Activated CD8-positive, alpha-beta T cell treated with anti-CD3 and anti-CD28 coated beads, Interleukin-2, amount 10 ng/mL, durations not matched to agents 7 days and 5 days (primary cell): ENCODE results near the gene CDH13. TPM values are rescaled to one million over a fixed set of nuclear protein-coding genes. Genes with fewer than 3 reads are reported as not detected.

Experiments
- ATAC-seq: fragments of 150-1000 bp; cut with Tn5 transposase; one replicate; pipeline ENCODE4 v1.10.0; 2021; ENCODE audit warnings: moderate library complexity
- CTCF ChIA-PET: fragments of 350-600 bp; sonication (Branson Sonifier 250); formaldehyde crosslinking; loops from one replicate; lab custom pipeline; 2021; ENCODE audit warnings: antibody characterized with exemption; lab: Charles Lee
- POLR2A ChIA-PET: fragments of 350-600 bp; sonication (Branson Sonifier 250); formaldehyde crosslinking; loops from one replicate; lab custom pipeline; 2021; ENCODE audit warnings: antibody characterized with exemption; lab: Charles Lee
- DNase-seq: peaks from one replicate; pipeline ENCODE4 v3.0.0-alpha.2; 2020
- H3K27ac Mint-ChIP-seq: one replicate; pipeline ENCODE4 v1.8.0; 2021; ENCODE audit warnings: mild to moderate bottlenecking, mixed read lengths
- H3K27me3 Mint-ChIP-seq: one replicate; pipeline ENCODE4 v1.8.0; 2021; ENCODE audit warnings: low read depth, mixed read lengths
- H3K36me3 Mint-ChIP-seq: one replicate; pipeline ENCODE4 v1.8.0; 2021; ENCODE audit warnings: low read depth, mixed read lengths
- H3K4me1 Mint-ChIP-seq: one replicate; pipeline ENCODE4 v1.8.0; 2021; ENCODE audit warnings: low read depth, mixed read lengths
- H3K4me3 Mint-ChIP-seq: one replicate; pipeline ENCODE4 v1.8.0; 2021; ENCODE audit warnings: mild to moderate bottlenecking, mixed read lengths
- H3K9me3 Mint-ChIP-seq: one replicate; pipeline ENCODE4 v1.8.0; 2022; ENCODE audit warnings: mixed read lengths; ENCODE audit not compliant: insufficient read depth
- total RNA-seq, 2 experiments: library from RNA; stranded (reverse); gene quantifications; one replicate each; pipeline ENCODE4 v1.2.3, GENCODE V29; 2021

CDH13 gene
- total RNA-seq, 2 experiments from 2014 or later, result not detected

DNA sequence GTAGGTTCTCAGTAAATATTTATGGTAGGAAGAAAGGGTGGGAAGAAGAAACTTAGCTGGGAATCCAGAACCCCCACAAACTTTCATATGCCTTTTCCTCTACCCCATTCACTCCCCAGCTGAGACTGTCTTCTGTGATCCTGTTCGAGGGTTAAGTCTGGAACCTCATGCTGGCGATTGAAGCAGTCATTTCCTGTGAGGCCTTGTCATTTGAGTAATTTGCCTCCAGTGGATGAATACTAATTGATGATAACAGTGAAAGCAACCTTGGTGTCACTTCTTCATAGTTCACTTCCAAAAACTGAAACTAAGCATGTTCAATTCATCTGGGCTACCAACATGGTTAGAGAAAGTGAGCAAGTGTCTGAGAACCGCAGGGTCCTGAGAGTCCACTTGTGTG, 401.2 kb downstream of the CDH13 start:
- ATAC-seq (no peak), DNase-seq (no peak)
- POLR2A ChIA-PET, result no interaction called here
- H3K4me1 Mint-ChIP-seq, result no peaks in the 10 kb centered on the region
- no peaks in the 10 kb centered on the region for H3K36me3 Mint-ChIP-seq
- H3K27ac Mint-ChIP-seq, result no peak overlapping the region
- no peaks in the 10 kb centered on the region for H3K9me3 Mint-ChIP-seq
- CTCF ChIA-PET, result no interaction called here
- H3K4me3 Mint-ChIP-seq, result no peak overlapping the region
- no peaks in the 10 kb centered on the region for H3K27me3 Mint-ChIP-seq

DNA sequence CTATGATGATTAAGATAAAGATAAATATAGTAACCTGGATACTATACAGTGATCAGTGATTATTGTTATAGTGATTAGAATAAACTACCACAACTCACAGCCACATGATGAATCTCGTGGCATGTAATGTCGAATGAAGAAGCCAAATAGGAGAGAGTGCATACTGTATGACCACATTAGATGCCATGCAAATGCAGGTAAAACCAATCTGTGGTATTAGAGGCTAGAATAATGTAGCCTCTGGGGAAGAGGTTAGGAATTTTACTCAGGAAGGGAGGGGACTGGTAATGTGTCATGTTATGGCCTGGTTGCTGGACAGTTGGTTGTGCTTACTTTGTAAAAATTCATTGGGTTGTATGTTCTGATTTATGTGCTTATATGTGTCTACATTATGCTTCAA, 402.7 kb downstream of the CDH13 start:
- Mint-ChIP-seq H3K27ac (no peak overlapping the region), H3K36me3 (no peaks in the 10 kb centered on the region), H3K9me3 (no peaks in the 10 kb centered on the region), H3K4me3 (no peak overlapping the region), H3K27me3 (no peaks in the 10 kb centered on the region), H3K4me1 (no peaks in the 10 kb centered on the region)
- no peak for ATAC-seq
- ChIA-PET CTCF (no interaction called here), POLR2A (no interaction called here)
- no peak for DNase-seq

DNA sequence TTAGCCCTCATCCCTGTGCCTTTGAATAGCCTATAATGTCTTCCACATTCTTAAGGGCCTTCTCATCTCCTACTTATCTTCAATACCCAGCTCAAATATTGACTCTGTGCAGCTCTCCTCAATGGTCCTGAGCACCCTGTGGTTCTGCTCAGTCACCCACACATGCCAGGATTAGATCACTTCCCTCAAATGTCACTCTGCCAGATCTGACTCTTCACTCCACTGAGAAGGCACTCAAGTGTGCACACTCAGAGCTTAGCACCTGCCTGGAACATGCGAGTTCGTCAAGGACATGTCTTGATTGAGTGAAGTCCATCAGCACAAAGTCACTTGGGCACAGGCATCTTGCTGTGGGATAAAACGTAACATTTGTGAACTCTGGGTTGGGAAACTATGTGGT, 404.8 kb downstream of the CDH13 start:
- Mint-ChIP-seq H3K4me1 (no peaks in the 10 kb centered on the region), H3K9me3 (no peaks in the 10 kb centered on the region), H3K36me3 (no peaks in the 10 kb centered on the region), H3K4me3 (no peak overlapping the region), H3K27me3 (no peaks in the 10 kb centered on the region), H3K27ac (no peak overlapping the region)
- DNase-seq (no peak), ATAC-seq (no peak)
- ChIA-PET POLR2A (no interaction called here), CTCF (no interaction called here)

DNA sequence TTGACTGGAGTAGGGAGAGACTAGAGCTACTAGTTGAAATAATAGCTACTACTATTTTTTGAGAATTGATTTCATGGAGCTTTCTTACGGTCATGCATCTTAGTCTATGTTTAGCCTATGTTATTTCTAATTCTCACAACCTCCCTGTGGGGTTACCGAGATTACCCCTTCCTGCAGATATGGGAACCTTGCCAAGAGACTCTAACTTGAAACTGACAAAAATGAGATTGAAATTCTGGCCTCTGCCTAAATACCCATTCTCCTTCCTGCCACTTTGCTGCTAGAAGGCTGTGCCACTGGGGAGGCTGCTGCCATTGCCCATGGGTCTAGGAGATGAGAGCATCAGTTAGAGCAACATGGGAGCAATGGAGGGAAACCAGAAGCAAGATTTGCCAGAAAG, 410.3 kb downstream of the CDH13 start:
- ChIA-PET CTCF (no interaction called here), POLR2A (no interaction called here)
- Mint-ChIP-seq H3K36me3 (no peaks in the 10 kb centered on the region), H3K27ac (no peak overlapping the region), H3K27me3 (no peaks in the 10 kb centered on the region), H3K4me1 (peaks cover 6% of the 10 kb centered on the region), H3K4me3 (no peak overlapping the region), H3K9me3 (no peaks in the 10 kb centered on the region)
- no peak for DNase-seq
- no peak for ATAC-seq

DNA sequence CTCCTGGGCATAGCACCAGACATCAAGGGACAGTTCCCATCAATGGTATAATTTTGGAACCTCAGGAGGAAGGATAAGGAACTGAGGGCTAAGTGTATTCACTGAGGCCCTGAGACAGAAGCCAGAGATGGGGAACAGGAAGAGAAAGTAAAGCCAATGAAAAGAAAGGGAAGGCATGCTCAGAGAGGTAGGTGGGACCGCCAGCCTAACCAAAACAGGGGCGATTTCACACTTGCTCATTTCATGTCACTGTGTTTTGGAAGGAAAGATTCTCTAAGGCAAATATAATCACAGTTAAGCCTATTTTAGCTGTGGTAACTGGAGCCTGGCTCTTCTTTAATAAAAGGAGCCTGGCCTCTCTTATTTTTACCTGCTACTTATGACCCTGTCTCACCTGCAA, 411.1 kb downstream of the CDH13 start:
- no peaks in the 10 kb centered on the region for H3K27me3 Mint-ChIP-seq
- no peaks in the 10 kb centered on the region for H3K9me3 Mint-ChIP-seq
- peaks cover 6% of the 10 kb centered on the region for H3K4me1 Mint-ChIP-seq
- no peak overlapping the region for H3K4me3 Mint-ChIP-seq
- ChIA-PET POLR2A (no interaction called here), CTCF (no interaction called here)
- no peaks in the 10 kb centered on the region for H3K36me3 Mint-ChIP-seq
- H3K27ac Mint-ChIP-seq, result no peak overlapping the region
- ATAC-seq (no peak), DNase-seq (no peak)

DNA sequence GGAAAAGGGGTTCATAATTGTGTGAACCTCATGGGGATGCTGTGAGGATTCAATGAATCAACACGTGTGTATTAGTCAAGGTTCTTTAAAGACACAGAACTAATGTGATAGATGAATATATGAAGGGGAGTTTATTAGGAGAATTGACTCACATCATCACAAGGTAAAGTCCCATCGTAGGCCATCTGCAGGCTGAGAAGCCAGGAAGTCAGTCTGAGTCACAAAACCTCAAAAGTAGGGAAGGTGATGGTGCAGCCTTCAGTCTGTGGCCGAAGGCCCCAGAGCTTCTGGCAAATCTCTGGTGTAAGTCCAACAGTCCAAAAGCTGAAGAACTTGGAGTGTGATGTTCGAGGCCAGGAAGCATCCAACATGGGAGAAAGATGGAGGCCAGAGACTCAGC, 413.4 kb downstream of the CDH13 start:
- no peak overlapping the region for H3K4me3 Mint-ChIP-seq
- ChIA-PET CTCF (no interaction called here), POLR2A (no interaction called here)
- no peak for DNase-seq
- no peak overlapping the region for H3K27ac Mint-ChIP-seq
- ATAC-seq, result no peak
- peaks cover 6% of the 10 kb centered on the region for H3K4me1 Mint-ChIP-seq
- no peaks in the 10 kb centered on the region for H3K9me3 Mint-ChIP-seq
- H3K36me3 Mint-ChIP-seq, result no peaks in the 10 kb centered on the region
- H3K27me3 Mint-ChIP-seq, result no peaks in the 10 kb centered on the region

DNA sequence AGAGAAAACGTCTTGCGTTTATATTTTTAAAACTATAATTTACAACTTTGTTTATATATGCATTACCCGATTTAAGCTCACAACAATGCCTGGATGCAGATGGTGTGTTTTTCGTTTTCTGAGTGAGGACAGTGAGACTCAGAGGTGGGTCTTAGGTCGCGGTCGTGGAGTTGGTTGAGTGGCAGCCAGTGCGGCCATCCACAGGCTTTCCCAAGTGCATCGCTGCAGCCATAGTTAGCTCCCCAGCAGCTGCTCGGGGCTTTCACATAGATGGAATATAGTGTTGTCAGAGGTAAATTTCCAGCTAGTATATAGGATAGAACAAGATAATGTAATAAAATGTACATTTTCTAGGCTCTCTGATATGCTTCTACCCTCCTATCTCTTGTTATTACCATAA, 417.8 kb downstream of the CDH13 start:
- POLR2A ChIA-PET, result no interaction called here
- H3K36me3 Mint-ChIP-seq, result no peaks in the 10 kb centered on the region
- H3K4me3 Mint-ChIP-seq, result no peak overlapping the region
- DNase-seq (no peak), ATAC-seq (no peak)
- no peak overlapping the region for H3K27ac Mint-ChIP-seq
- H3K4me1 Mint-ChIP-seq, result peaks cover 6% of the 10 kb centered on the region
- peaks cover 5% of the 10 kb centered on the region for H3K27me3 Mint-ChIP-seq
- peaks cover under 1% of the 10 kb centered on the region for H3K9me3 Mint-ChIP-seq
- CTCF ChIA-PET, result no interaction called here

DNA sequence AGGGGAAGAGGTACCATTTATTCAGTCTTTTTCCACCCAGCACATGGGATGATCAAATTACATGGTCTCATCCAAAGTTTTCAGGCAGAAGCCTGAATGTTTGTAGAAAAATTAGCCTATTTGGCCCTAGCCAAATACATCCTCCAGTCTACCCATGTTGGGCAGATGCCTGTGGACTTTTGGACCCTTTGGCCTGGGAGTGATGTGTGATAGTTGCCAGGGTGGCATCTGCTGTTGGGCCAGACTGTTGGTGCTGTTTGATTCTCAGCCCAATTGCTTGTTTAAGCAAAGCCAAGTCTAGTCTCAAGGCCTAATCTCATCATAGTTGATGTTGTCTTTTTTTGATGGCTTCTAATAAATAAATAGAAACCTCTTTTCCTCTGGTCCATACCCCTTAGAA, 419.0 kb downstream of the CDH13 start:
- CTCF ChIA-PET, result no interaction called here
- Mint-ChIP-seq H3K27me3 (peaks cover 5% of the 10 kb centered on the region), H3K36me3 (no peaks in the 10 kb centered on the region), H3K4me3 (no peak overlapping the region), H3K27ac (no peak overlapping the region), H3K4me1 (no peaks in the 10 kb centered on the region), H3K9me3 (peaks cover 4% of the 10 kb centered on the region)
- ATAC-seq (no peak), DNase-seq (no peak)
- POLR2A ChIA-PET, result no interaction called here

GRCh38 chr16:83046664-83047063, 419.9 kb downstream of the CDH13 start:
- ChIA-PET POLR2A (no interaction called here), CTCF (no interaction called here)
- DNase-seq (no peak), ATAC-seq (no peak)
- Mint-ChIP-seq H3K4me1 (no peaks in the 10 kb centered on the region), H3K4me3 (no peak overlapping the region), H3K27me3 (peaks cover 5% of the 10 kb centered on the region), H3K36me3 (no peaks in the 10 kb centered on the region), H3K9me3 (peaks cover 4% of the 10 kb centered on the region), H3K27ac (no peak overlapping the region)

DNA sequence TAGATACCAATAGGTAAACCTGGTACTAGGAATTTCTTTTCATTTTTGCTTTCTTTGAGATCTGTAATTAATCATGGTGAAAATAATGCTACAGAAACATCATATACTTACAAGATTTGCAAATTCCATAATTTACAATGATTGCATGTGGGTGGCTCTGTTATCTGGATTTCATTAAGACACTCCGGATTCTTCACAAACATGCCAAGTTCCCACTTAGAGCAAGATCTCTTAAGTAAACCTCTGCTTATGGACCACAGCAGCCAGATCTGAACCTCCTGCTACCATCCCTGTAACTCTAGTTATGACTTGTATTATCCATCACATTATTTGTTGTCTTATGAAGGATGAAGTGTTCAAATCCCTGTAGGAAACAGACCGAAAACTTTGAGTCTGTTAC, 424.7 kb downstream of the CDH13 start:
- DNase-seq (no peak), ATAC-seq (no peak)
- Mint-ChIP-seq H3K4me1 (no peaks in the 10 kb centered on the region), H3K9me3 (peaks cover 4% of the 10 kb centered on the region), H3K4me3 (no peak overlapping the region), H3K36me3 (no peaks in the 10 kb centered on the region), H3K27me3 (peaks cover 5% of the 10 kb centered on the region), H3K27ac (no peak overlapping the region)
- CTCF ChIA-PET, result no interaction called here
- POLR2A ChIA-PET, result no interaction called here

DNA sequence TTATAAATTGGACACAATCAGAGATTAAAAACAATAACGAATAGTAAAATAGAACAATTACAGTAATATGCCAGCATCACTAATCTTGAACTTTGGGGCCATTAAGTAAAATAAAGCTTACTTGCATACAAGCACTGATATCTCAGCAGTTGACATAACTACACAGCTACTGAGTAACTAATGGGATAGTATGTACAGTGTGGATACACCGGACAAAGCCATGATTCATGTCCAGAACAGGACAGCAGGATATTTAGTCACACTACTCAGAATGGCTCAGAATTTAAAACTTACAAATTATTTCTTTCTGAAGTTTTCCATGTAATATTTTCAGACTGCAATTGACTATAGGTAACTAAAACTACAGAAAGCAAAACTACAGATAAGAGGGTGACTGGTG, 427.5 kb downstream of the CDH13 start:
- CTCF ChIA-PET, result no interaction called here
- POLR2A ChIA-PET, result no interaction called here
- peaks cover 4% of the 10 kb centered on the region for H3K9me3 Mint-ChIP-seq

DNA sequence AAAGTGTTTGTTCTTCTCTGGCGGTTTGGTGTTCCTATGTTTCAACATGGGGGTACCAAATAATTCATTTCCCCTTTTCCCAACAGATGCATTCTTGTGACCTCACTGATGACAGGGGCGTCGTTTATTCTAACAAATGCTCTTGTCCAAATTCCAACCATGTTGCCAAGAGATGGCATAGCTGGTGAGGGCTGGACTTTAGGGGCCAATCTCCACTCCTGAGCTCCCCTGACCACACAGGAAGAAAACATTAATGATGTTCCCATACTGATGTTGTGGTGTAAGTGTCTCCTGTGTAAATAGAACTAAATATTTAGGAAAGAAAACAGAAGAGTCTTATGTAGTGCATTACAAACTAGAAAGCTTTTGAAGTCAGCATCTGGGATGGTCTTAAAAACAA, 431.6 kb downstream of the CDH13 start:
- Mint-ChIP-seq H3K4me1 (no peaks in the 10 kb centered on the region), H3K9me3 (no peaks in the 10 kb centered on the region), H3K27ac (no peak overlapping the region), H3K4me3 (no peak overlapping the region), H3K27me3 (no peaks in the 10 kb centered on the region), H3K36me3 (no peaks in the 10 kb centered on the region)
- no peak for ATAC-seq
- no peak for DNase-seq
- ChIA-PET CTCF (no interaction called here), POLR2A (no interaction called here)

More for the DNA sequence above, 427.5 kb downstream of the CDH13 start:
- ATAC-seq, result no peak
- Mint-ChIP-seq H3K36me3 (no peaks in the 10 kb centered on the region), H3K4me1 (no peaks in the 10 kb centered on the region), H3K27ac (no peak overlapping the region), H3K27me3 (no peaks in the 10 kb centered on the region), H3K4me3 (no peak overlapping the region)
- DNase-seq, result no peak

DNA sequence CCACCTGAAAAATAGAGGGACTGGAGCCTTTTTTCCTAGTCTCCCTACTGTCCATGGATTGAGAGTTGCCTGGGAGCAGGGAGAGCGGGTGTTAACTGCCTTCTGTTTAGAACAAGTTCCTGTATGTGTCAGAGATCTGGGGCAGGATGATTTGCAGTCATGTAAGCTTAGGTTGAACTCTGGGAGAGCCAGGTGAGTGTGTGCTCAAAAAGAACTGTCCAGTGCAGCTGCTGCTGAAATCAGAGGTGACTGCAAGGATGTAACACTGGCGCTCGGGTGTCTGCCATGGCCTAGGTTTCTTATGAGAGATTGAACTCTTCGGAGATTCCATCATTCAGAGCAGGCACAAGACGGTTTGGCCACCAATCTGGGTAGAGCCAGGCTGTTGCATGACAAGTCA, 432.5 kb downstream of the CDH13 start:
- no peaks in the 10 kb centered on the region for H3K9me3 Mint-ChIP-seq
- no peaks in the 10 kb centered on the region for H3K4me1 Mint-ChIP-seq
- H3K4me3 Mint-ChIP-seq, result no peak overlapping the region
- ATAC-seq (no peak), DNase-seq (no peak)
- CTCF ChIA-PET, result no interaction called here
- no peaks in the 10 kb centered on the region for H3K27me3 Mint-ChIP-seq
- POLR2A ChIA-PET, result no interaction called here
- H3K27ac Mint-ChIP-seq, result no peak overlapping the region
- H3K36me3 Mint-ChIP-seq, result no peaks in the 10 kb centered on the region
